GM18861 (cell line): ENCODE results near the gene KCNJ18.
"Not testable (repeated sequence)": the region's sequence is repeated elsewhere in the genome, so short reads cannot be mapped to it uniquely, and the experiment has no call there.

Experiments
- ATAC-seq: cut with Tn5 transposase; IDR thresholded peaks from one replicate; pipeline ENCODE4 v1.9.1; 2021; ENCODE audit not compliant: unreplicated experiment

The KCNJ18 gene

GRCh38 chr17:21670361-21671155, 21.8 kb upstream of the KCNJ18 start:
- ATAC-seq: not testable (repeated sequence)

- ATAC-seq: not testable (repeated sequence)
These were observed 20.9 kb upstream of the KCNJ18 start for GRCh38 chr17:21671437-21671836.

- ATAC-seq: not testable (repeated sequence)
These were observed 20.5 kb upstream of the KCNJ18 start for GRCh38 chr17:21671871-21672270.

- not testable (repeated sequence) for ATAC-seq
These were observed 18.7 kb upstream of the KCNJ18 start for GRCh38 chr17:21673451-21674241.

GRCh38 chr17:21674242-21674731, 18.0 kb upstream of the KCNJ18 start:
- ATAC-seq: no peak

GRCh38 chr17:21674891-21675738, 17.2 kb upstream of the KCNJ18 start:
- ATAC-seq: not testable (repeated sequence)

- not testable (repeated sequence) for ATAC-seq
These were observed 16.6 kb upstream of the KCNJ18 start for GRCh38 chr17:21675739-21676130.

- no peak for ATAC-seq
These were observed 15.8 kb upstream of the KCNJ18 start for GRCh38 chr17:21676281-21677111.

- ATAC-seq: no peak
These were observed 15.0 kb upstream of the KCNJ18 start for GRCh38 chr17:21677126-21677910.

- ATAC-seq: no peak
These were observed 14.4 kb upstream of the KCNJ18 start for GRCh38 chr17:21677911-21678310.

GRCh38 chr17:21678393-21679081, 13.8 kb upstream of the KCNJ18 start:
- no peak for ATAC-seq

- ATAC-seq: no peak
These were observed 12.8 kb upstream of the KCNJ18 start for GRCh38 chr17:21679256-21680146.

- ATAC-seq: no peak
These were observed 12.0 kb upstream of the KCNJ18 start for GRCh38 chr17:21680366-21680765.

GRCh38 chr17:21680850-21681351, 11.4 kb upstream of the KCNJ18 start:
- ATAC-seq: not testable (repeated sequence)

GRCh38 chr17:21681576-21681975, 10.7 kb upstream of the KCNJ18 start:
- not testable (repeated sequence) for ATAC-seq

- not testable (repeated sequence) for ATAC-seq
These were observed 10.2 kb upstream of the KCNJ18 start for GRCh38 chr17:21682130-21682529.

GRCh38 chr17:21683142-21683712, 9.1 kb upstream of the KCNJ18 start:
- ATAC-seq: not testable (repeated sequence)
